Activated CD8-positive, alpha-beta memory T cell treated with anti-CD3 and anti-CD28 coated beads, Interleukin-2, amount 50 U/mL, for 4 hours (primary cell): ENCODE data around the gene DGKZ.

Experiments used
- DNase-seq: peaks from one replicate; pipeline ENCODE4 v3.0.0-alpha.2; 2020

DGKZ gene

GRCh38 chr11:46326813-46327416 lies 20.3 kb upstream of the DGKZ start:
- DNase-seq: no peak

GRCh38 chr11:46327829-46328228 lies 19.4 kb upstream of the DGKZ start:
- no peak for DNase-seq

GRCh38 chr11:46330154-46330553 lies 17.1 kb upstream of the DGKZ start:
- DNase-seq: no peak

- DNase-seq: no peak
These were observed 16.5 kb upstream of the DGKZ start for GRCh38 chr11:46330563-46331281.

- peak; percentile 41 for DNase-seq
These were observed 15.8 kb upstream of the DGKZ start for GRCh38 chr11:46331282-46331984.

GRCh38 chr11:46332093-46332567 lies 15.1 kb upstream of the DGKZ start:
- no peak for DNase-seq

GRCh38 chr11:46332568-46333393 lies 14.5 kb upstream of the DGKZ start:
- DNase-seq: peak; percentile 73

- DNase-seq: no peak
These were observed 13.8 kb upstream of the DGKZ start for GRCh38 chr11:46333394-46333947.

- no peak for DNase-seq
These were observed 13.1 kb upstream of the DGKZ start for GRCh38 chr11:46334211-46334610.

GRCh38 chr11:46335271-46335670 lies 12.0 kb upstream of the DGKZ start:
- no peak for DNase-seq

GRCh38 chr11:46335890-46336562 lies 11.2 kb upstream of the DGKZ start:
- no peak for DNase-seq

- no peak for DNase-seq
These were observed 10.6 kb upstream of the DGKZ start for GRCh38 chr11:46336563-46337180.

GRCh38 chr11:46337626-46338345 lies 9.5 kb upstream of the DGKZ start:
- DNase-seq: no peak

- DNase-seq: no peak
These were observed 8.7 kb upstream of the DGKZ start for GRCh38 chr11:46338636-46338987.

- DNase-seq: no peak
These were observed 8.1 kb upstream of the DGKZ start for GRCh38 chr11:46338988-46339666.

GRCh38 chr11:46339816-46340215 lies 7.4 kb upstream of the DGKZ start:
- no peak for DNase-seq

GRCh38 chr11:46341454-46341853 lies 5.8 kb upstream of the DGKZ start:
- no peak for DNase-seq

- no peak for DNase-seq
These were observed 5.0 kb upstream of the DGKZ start for GRCh38 chr11:46342239-46342638.

- no peak for DNase-seq
These were observed 3.7 kb upstream of the DGKZ start for GRCh38 chr11:46343520-46343919.

GRCh38 chr11:46345131-46345597 lies 2.1 kb upstream of the DGKZ start:
- DNase-seq: no peak
